ENCODE data around the gene CDK6.

Gene CDK6

DNA sequence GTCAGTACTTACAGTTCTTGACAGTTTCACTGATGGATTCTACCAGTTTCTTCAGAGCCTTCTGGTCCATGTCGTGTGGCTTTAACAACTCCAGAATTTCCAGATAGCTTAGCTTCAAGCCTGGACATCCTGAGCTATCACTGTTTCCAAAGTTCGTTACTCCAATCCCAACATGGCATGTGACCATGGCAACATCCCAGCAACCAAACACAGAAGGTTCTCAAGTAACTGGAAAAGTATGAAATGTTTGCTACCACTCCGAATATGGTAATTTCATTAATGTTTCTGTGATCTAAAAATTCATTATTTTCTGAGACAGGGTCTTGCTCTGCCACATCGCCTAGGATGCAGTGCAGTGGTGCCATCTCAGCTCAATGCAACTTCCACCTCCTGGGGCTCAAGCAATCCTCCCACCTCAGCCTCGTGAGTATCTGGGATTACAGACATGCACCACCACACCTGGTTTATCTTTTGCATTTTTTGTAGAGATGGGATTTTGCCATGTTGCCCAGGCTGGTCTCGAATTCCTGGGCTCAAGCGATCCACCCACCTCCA lies 278.5 kb downstream of the CDK6 start:
- TF ChIP-seq, protein P1, sequence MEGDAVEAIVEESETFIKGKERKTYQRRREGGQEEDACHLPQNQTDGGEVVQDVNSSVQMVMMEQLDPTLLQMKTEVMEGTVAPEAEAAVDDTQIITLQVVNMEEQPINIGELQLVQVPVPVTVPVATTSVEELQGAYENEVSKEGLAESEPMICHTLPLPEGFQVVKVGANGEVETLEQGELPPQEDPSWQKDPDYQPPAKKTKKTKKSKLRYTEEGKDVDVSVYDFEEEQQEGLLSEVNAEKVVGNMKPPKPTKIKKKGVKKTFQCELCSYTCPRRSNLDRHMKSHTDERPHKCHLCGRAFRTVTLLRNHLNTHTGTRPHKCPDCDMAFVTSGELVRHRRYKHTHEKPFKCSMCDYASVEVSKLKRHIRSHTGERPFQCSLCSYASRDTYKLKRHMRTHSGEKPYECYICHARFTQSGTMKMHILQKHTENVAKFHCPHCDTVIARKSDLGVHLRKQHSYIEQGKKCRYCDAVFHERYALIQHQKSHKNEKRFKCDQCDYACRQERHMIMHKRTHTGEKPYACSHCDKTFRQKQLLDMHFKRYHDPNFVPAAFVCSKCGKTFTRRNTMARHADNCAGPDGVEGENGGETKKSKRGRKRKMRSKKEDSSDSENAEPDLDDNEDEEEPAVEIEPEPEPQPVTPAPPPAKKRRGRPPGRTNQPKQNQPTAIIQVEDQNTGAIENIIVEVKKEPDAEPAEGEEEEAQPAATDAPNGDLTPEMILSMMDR (IDR thresholded peaks at IDR 0.05; ENCODE audit: borderline replicate concordance, extremely low read depth, low read length, poor library complexity, severe bottlenecking): no peak
- TF ChIP-seq EZH2 (IDR thresholded peaks at IDR 0.05; ENCODE audit: borderline replicate concordance, low read depth, low read length, severe bottlenecking): no peak
- Histone ChIP-seq H3K79me2 (ENCODE audit: insufficient read depth, low read length) (no peaks in the 10 kb centered on the region), H3K4me1 (ENCODE audit: insufficient read depth, low read length) (no peaks in the 10 kb centered on the region), H3K27me3 (ENCODE audit: insufficient read depth, low read length, poor library complexity) (no peaks in the 10 kb centered on the region), H3K9ac (ENCODE audit: low read depth, low read length) (no peak overlapping the region), H3K4me3 (ENCODE audit: low read depth in 1 of 2, low read length in 2 of 2) (no peak overlapping the region), H3K27ac (ENCODE audit: low read length) (no peak overlapping the region), H4K20me1 (ENCODE audit: insufficient read depth, low read length) (no peaks in the 10 kb centered on the region), H3K4me2 (ENCODE audit: insufficient read depth, low read length) (no peak overlapping the region), H3K36me3 (ENCODE audit: insufficient read depth, low read length) (peaks cover 34% of the 10 kb centered on the region), H3K9me3 (ENCODE audit: insufficient read depth, low read length, severe bottlenecking) (no peaks in the 10 kb centered on the region), H2AFZ (ENCODE audit: low read depth, low read length) (no peak overlapping the region)
- no peak for DNase-seq
- ATAC-seq (ENCODE audit: insufficient read depth, low read depth): no peak

GRCh38 chr7:92557249-92557648 lies 279.1 kb downstream of the CDK6 start:
- Histone ChIP-seq H3K9ac (ENCODE audit: low read depth, low read length) (no peak overlapping the region), H3K4me2 (ENCODE audit: insufficient read depth, low read length) (no peak overlapping the region), H3K4me1 (ENCODE audit: insufficient read depth, low read length) (no peaks in the 10 kb centered on the region), H3K27me3 (ENCODE audit: insufficient read depth, low read length, poor library complexity) (no peaks in the 10 kb centered on the region), H3K79me2 (ENCODE audit: insufficient read depth, low read length) (no peaks in the 10 kb centered on the region), H3K4me3 (ENCODE audit: low read depth in 1 of 2, low read length in 2 of 2) (no peak overlapping the region), H3K36me3 (ENCODE audit: insufficient read depth, low read length) (peaks cover 28% of the 10 kb centered on the region), H2AFZ (ENCODE audit: low read depth, low read length) (no peak overlapping the region), H3K9me3 (ENCODE audit: insufficient read depth, low read length, severe bottlenecking) (no peaks in the 10 kb centered on the region), H3K27ac (ENCODE audit: low read length) (no peak overlapping the region), H4K20me1 (ENCODE audit: insufficient read depth, low read length) (no peaks in the 10 kb centered on the region)
- TF ChIP-seq, protein P1 (IDR thresholded peaks at IDR 0.05; ENCODE audit: borderline replicate concordance, extremely low read depth, low read length, poor library complexity, severe bottlenecking): no peak
- no peak for TF ChIP-seq EZH2 (IDR thresholded peaks at IDR 0.05; ENCODE audit: borderline replicate concordance, low read depth, low read length, severe bottlenecking)
- no peak for DNase-seq
- ATAC-seq (ENCODE audit: insufficient read depth, low read depth): peak; percentile 41
